Measurements from ENCODE around the gene BIRC3. TPM values are rescaled to one million over a fixed set of nuclear protein-coding genes. Genes with fewer than 3 reads are reported as not detected.

The BIRC3 gene
- polyA plus RNA-seq, 1 donor (not counting 4 experiments of a cell fraction or from before 2014, with no cell fraction given): 2.1 TPM

GRCh38 chr11:102328748-102329147 is 11.5 kb downstream of the BIRC3 start:
- dilution Hi-C loops (cut with MboI; ENCODE audit: extremely low pct_ligation_motif_present, low sequenced_read_pairs): no loop called here
- no peak overlapping the region for H3K27ac ChIP-seq (ENCODE audit: control insufficient read depth, insufficient read depth, low read length)
- no peak for DNase-seq (ENCODE audit: low read depth, low spot score)

GRCh38 chr11:102330231-102330630 is 12.9 kb downstream of the BIRC3 start:
- H3K27me3 ChIP-seq (ENCODE audit: control insufficient read depth, extremely low read depth, insufficient read depth, low read length): no peaks in the 10 kb centered on the region
- H3K4me3 ChIP-seq (ENCODE audit: control insufficient read depth in 2 of 3, extremely low read depth in 1 of 3, insufficient read depth in 2 of 3, low read depth in 1 of 3, low read length in 3 of 3): no peak overlapping the region
- no peaks in the 10 kb centered on the region for H3K9me1 ChIP-seq (ENCODE audit: control insufficient read depth, extremely low read depth, insufficient read depth, low read length)
- H3K4me2 ChIP-seq (ENCODE audit: control insufficient read depth, extremely low read depth, insufficient read depth, low read depth, low read length): no peak overlapping the region
- no peak for TF ChIP-seq CTCF (optimal IDR thresholded peaks at IDR 0.05 in 1 of 3, IDR thresholded peaks at IDR 0.05 in 1 of 3, conservative IDR thresholded peaks at IDR 0.05 in 1 of 3; ENCODE audit: extremely low read depth in 1 of 3, insufficient read depth in 2 of 3, low read length in 3 of 3)
- H3K9me3 ChIP-seq (ENCODE audit: control insufficient read depth, low read depth, low read length): no peaks in the 10 kb centered on the region
- FAIRE-seq (no peak), DNase-seq (ENCODE audit: low read depth, low spot score) (no peak)
- no peak overlapping the region for H3K9ac ChIP-seq (ENCODE audit: control insufficient read depth, extremely low read depth, insufficient read depth, low read length)
- no peak overlapping the region for H2AFZ ChIP-seq (ENCODE audit: control insufficient read depth, low read length)
- H3K36me3 ChIP-seq (ENCODE audit: control insufficient read depth in 2 of 2, extremely low read depth in 1 of 2, insufficient read depth in 2 of 2, low read length in 2 of 2): peaks cover 0 to 2% of the 10 kb centered on the region in 2 experiments
- H3K79me2 ChIP-seq (ENCODE audit: control insufficient read depth, insufficient read depth, low read length): no peaks in the 10 kb centered on the region
- no peak overlapping the region for H3K27ac ChIP-seq (ENCODE audit: control insufficient read depth, insufficient read depth, low read length)
- dilution Hi-C loops (cut with MboI; ENCODE audit: extremely low pct_ligation_motif_present, low sequenced_read_pairs): no loop called here
- H3K4me1 ChIP-seq (ENCODE audit: control insufficient read depth, extremely low read depth, insufficient read depth, low read length): peaks cover 13% of the 10 kb centered on the region
- H4K20me1 ChIP-seq (ENCODE audit: control insufficient read depth, extremely low read depth, insufficient read depth, low read length): no peaks in the 10 kb centered on the region

More at GRCh38 chr11:102328748-102329147, 11.5 kb downstream of the BIRC3 start:
- Histone ChIP-seq H2AFZ (ENCODE audit: control insufficient read depth, low read length) (no peak overlapping the region), H3K36me3 (ENCODE audit: control insufficient read depth in 2 of 2, extremely low read depth in 1 of 2, insufficient read depth in 2 of 2, low read length in 2 of 2) (peaks cover 0 to 2% of the 10 kb centered on the region in 2 experiments), H4K20me1 (ENCODE audit: control insufficient read depth, extremely low read depth, insufficient read depth, low read length) (no peaks in the 10 kb centered on the region), H3K4me3 (ENCODE audit: control insufficient read depth in 2 of 3, extremely low read depth in 1 of 3, insufficient read depth in 2 of 3, low read depth in 1 of 3, low read length in 3 of 3) (no peak overlapping the region), H3K9me3 (ENCODE audit: control insufficient read depth, low read depth, low read length) (no peaks in the 10 kb centered on the region), H3K9ac (ENCODE audit: control insufficient read depth, extremely low read depth, insufficient read depth, low read length) (no peak overlapping the region), H3K9me1 (ENCODE audit: control insufficient read depth, extremely low read depth, insufficient read depth, low read length) (no peaks in the 10 kb centered on the region), H3K79me2 (ENCODE audit: control insufficient read depth, insufficient read depth, low read length) (no peaks in the 10 kb centered on the region), H3K4me1 (ENCODE audit: control insufficient read depth, extremely low read depth, insufficient read depth, low read length) (peaks cover 23% of the 10 kb centered on the region), H3K4me2 (ENCODE audit: control insufficient read depth, extremely low read depth, insufficient read depth, low read depth, low read length) (no peak overlapping the region), H3K27me3 (ENCODE audit: control insufficient read depth, extremely low read depth, insufficient read depth, low read length) (no peaks in the 10 kb centered on the region)
- no peak for TF ChIP-seq EZH2 (IDR thresholded peaks at IDR 0.05; ENCODE audit: low read length)
- no peak for TF ChIP-seq CTCF (optimal IDR thresholded peaks at IDR 0.05 in 1 of 3, IDR thresholded peaks at IDR 0.05 in 1 of 3, conservative IDR thresholded peaks at IDR 0.05 in 1 of 3; ENCODE audit: extremely low read depth in 1 of 3, insufficient read depth in 2 of 3, low read length in 3 of 3)
- no peak for FAIRE-seq

Data from keratinocyte (primary cell).